SK-N-SH treated with all-trans-retinoic acid at 6 μM for 48 hours (cell line): ENCODE data around the gene AHCYL2.

ENCODE experiments used
- ATAC-seq: fragments of 200-7000 bp; cut with Tn5 transposase; 3 replicates; pipeline ENCODE4 v1.9.1; 2020; ENCODE audit warnings: mild to moderate bottlenecking, moderate library complexity
- ARNTL ChIP-seq: fragments of 450-650 bp; formaldehyde crosslinking; IDR thresholded peaks from 2 replicates; pipeline ENCODE4 v1.5.0; 2020; ENCODE audit warnings: low read depth, mild to moderate bottlenecking, moderate library complexity, borderline replicate concordance
- BACH2 ChIP-seq: fragments of 250-450 bp; sonication (Bioruptor Pico); IDR thresholded peaks from 2 replicates; pipeline ENCODE4 v1.9.0; 2021; ENCODE audit warnings: mild to moderate bottlenecking, borderline replicate concordance
- ISL1 ChIP-seq: fragments of 250-450 bp; sonication (Bioruptor Pico); IDR thresholded peaks from 2 replicates; pipeline ENCODE4 v2.1.2; 2022; ENCODE audit warnings: mild to moderate bottlenecking, moderate library complexity
- PPARA ChIP-seq: fragments of 250-450 bp; sonication (Bioruptor Pico); IDR thresholded peaks from 2 replicates; pipeline ENCODE4 v1.5.0; 2020; ENCODE audit warnings: mild to moderate bottlenecking, borderline replicate concordance
- RARB ChIP-seq: fragments of 250-450 bp; sonication (Bioruptor Pico); IDR thresholded peaks from 2 replicates; pipeline ENCODE4 v1.8.0; 2021; ENCODE audit warnings: mild to moderate bottlenecking, moderate library complexity
- SNAI2 ChIP-seq: fragments of 250-450 bp; sonication (Bioruptor Pico); IDR thresholded peaks from 2 replicates; pipeline ENCODE4 v1.5.0; 2020; ENCODE audit warnings: mild to moderate bottlenecking, moderate library complexity
- TCF4 ChIP-seq: fragments of 250-450 bp; sonication (Bioruptor Pico); IDR thresholded peaks from 2 replicates; pipeline ENCODE4 v1.8.0; 2021; ENCODE audit warnings: mild to moderate bottlenecking, moderate library complexity, borderline replicate concordance
- TOX ChIP-seq: fragments of 250-450 bp; sonication (Bioruptor Pico); IDR thresholded peaks from 2 replicates; pipeline ENCODE4 v1.8.0; 2021; ENCODE audit warnings: mild to moderate bottlenecking, moderate library complexity, borderline replicate concordance
- ZFP3 ChIP-seq: fragments of 250-450 bp; sonication (Bioruptor Pico); IDR thresholded peaks from 2 replicates; pipeline ENCODE4 v1.5.0; 2020; ENCODE audit warnings: mild to moderate bottlenecking, moderate library complexity
- ZFP30 ChIP-seq: fragments of 450-650 bp; formaldehyde crosslinking; IDR thresholded peaks from 2 replicates; pipeline ENCODE4 v1.5.0; 2022; ENCODE audit warnings: mild to moderate bottlenecking, moderate library complexity
- ZNF565 ChIP-seq: fragments of 450-650 bp; formaldehyde crosslinking; conservative IDR thresholded peaks from 2 replicates; pipeline ENCODE4 v1.5.0; 2020; ENCODE audit warnings: low read depth, mild to moderate bottlenecking, moderate library complexity
- ZNF70 ChIP-seq: fragments of 450-650 bp; formaldehyde crosslinking; IDR thresholded peaks from 2 replicates; pipeline ENCODE4 v1.5.0; 2020; ENCODE audit warnings: mild to moderate bottlenecking, moderate library complexity
- ZNF8 ChIP-seq: fragments of 450-650 bp; formaldehyde crosslinking; IDR thresholded peaks from 2 replicates; pipeline ENCODE4 v1.5.0; 2020; ENCODE audit warnings: mild to moderate bottlenecking, moderate library complexity
- TF ChIP-seq, protein P1 (sequence below): fragments of 250-450 bp; sonication (Bioruptor Pico); IDR thresholded peaks from 2 replicates; pipeline ENCODE4 v1.5.0; 2020; ENCODE audit warnings: mild to moderate bottlenecking, moderate library complexity
- TF ChIP-seq, protein P2 (sequence below): fragments of 250-450 bp; sonication (Bioruptor Pico); IDR thresholded peaks from 2 replicates; pipeline ENCODE4 v1.5.1; 2020; ENCODE audit warnings: low read depth, mild to moderate bottlenecking, moderate library complexity
- TF ChIP-seq, protein P3 (sequence below): fragments of 250-450 bp; sonication (Bioruptor Pico); IDR thresholded peaks from 2 replicates; pipeline ENCODE4 v1.8.0; 2020; ENCODE audit warnings: mild to moderate bottlenecking, moderate library complexity, borderline replicate concordance
- TF ChIP-seq, protein P4 (sequence below): fragments of 250-450 bp; sonication (Bioruptor Pico); IDR thresholded peaks from 2 replicates; pipeline ENCODE4 v1.8.0; 2021; ENCODE audit warnings: low read depth, mild to moderate bottlenecking, moderate library complexity, borderline replicate concordance
- TF ChIP-seq, protein P5 (sequence below): fragments of 250-450 bp; sonication (Bioruptor Pico); IDR thresholded peaks from 2 replicates; pipeline ENCODE4 v1.5.1; 2021; ENCODE audit warnings: mild to moderate bottlenecking, moderate library complexity

Gene AHCYL2

DNA sequence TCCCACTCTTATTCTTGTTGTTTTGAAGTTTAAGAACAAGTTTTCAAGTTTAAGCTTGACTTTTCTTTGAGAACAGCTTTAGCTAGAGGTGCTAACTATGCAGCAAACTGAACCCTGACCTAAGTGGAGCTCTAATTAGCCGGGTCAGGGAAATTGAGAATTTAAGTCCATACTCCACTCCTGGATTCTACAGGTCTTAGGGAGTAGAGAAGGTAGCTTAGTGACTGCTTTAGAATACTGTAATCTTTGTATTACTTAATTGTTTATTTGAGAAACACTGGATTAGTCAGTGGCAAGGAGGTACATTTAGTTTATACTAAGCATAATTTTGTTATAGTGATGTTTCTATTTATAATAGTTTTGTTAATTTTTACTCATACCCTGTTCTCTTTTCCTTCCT lies 134.8 kb downstream of the AHCYL2 start (continued):
- TF ChIP-seq, protein P1, sequence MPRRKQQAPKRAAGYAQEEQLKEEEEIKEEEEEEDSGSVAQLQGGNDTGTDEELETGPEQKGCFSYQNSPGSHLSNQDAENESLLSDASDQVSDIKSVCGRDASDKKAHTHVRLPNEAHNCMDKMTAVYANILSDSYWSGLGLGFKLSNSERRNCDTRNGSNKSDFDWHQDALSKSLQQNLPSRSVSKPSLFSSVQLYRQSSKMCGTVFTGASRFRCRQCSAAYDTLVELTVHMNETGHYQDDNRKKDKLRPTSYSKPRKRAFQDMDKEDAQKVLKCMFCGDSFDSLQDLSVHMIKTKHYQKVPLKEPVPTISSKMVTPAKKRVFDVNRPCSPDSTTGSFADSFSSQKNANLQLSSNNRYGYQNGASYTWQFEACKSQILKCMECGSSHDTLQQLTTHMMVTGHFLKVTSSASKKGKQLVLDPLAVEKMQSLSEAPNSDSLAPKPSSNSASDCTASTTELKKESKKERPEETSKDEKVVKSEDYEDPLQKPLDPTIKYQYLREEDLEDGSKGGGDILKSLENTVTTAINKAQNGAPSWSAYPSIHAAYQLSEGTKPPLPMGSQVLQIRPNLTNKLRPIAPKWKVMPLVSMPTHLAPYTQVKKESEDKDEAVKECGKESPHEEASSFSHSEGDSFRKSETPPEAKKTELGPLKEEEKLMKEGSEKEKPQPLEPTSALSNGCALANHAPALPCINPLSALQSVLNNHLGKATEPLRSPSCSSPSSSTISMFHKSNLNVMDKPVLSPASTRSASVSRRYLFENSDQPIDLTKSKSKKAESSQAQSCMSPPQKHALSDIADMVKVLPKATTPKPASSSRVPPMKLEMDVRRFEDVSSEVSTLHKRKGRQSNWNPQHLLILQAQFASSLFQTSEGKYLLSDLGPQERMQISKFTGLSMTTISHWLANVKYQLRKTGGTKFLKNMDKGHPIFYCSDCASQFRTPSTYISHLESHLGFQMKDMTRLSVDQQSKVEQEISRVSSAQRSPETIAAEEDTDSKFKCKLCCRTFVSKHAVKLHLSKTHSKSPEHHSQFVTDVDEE (CRISPR knock-in tag), result no peak
- no peak for TF ChIP-seq ZFP3 (CRISPR knock-in tag)
- no peak for TF ChIP-seq PPARA (CRISPR knock-in tag)
- TF ChIP-seq, protein P2, sequence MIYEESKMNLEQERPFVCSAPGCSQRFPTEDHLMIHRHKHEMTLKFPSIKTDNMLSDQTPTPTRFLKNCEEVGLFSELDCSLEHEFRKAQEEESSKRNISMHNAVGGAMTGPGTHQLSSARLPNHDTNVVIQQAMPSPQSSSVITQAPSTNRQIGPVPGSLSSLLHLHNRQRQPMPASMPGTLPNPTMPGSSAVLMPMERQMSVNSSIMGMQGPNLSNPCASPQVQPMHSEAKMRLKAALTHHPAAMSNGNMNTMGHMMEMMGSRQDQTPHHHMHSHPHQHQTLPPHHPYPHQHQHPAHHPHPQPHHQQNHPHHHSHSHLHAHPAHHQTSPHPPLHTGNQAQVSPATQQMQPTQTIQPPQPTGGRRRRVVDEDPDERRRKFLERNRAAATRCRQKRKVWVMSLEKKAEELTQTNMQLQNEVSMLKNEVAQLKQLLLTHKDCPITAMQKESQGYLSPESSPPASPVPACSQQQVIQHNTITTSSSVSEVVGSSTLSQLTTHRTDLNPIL (CRISPR knock-in tag), result no peak
- TF ChIP-seq, all 23 proteins: peak for 0

DNA sequence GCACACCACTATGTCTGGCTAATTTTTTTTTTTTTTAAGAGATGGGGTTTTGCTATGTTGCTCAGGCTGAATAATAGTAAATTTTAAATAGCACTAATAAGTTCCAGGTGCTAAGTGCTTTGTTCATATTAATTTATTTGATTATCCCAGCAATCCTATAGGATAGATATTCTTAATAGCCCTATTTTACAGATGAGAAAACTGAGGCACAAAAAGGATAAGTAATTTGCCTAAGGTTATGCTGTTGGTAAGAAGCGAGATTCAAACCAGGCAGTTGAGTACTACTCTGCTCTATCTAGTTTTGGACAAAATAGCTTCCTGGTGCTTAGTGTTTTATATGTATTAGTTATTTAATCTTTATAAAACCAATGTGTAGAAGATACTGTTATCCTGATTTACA lies 136.9 kb downstream of the AHCYL2 start:
- ATAC-seq, result no peak
- TF ChIP-seq TCF4 (CRISPR knock-in tag) (no peak), ZNF565 (CRISPR knock-in tag) (no peak), ISL1 (no peak), ZFP30 (no peak), ARNTL (no peak), ZNF8 (CRISPR knock-in tag) (no peak), RARB (CRISPR knock-in tag) (no peak), PPARA (CRISPR knock-in tag) (no peak), SNAI2 (CRISPR knock-in tag) (no peak)
- TF ChIP-seq, protein P1 (CRISPR knock-in tag), result no peak
- TF ChIP-seq, protein P3, sequence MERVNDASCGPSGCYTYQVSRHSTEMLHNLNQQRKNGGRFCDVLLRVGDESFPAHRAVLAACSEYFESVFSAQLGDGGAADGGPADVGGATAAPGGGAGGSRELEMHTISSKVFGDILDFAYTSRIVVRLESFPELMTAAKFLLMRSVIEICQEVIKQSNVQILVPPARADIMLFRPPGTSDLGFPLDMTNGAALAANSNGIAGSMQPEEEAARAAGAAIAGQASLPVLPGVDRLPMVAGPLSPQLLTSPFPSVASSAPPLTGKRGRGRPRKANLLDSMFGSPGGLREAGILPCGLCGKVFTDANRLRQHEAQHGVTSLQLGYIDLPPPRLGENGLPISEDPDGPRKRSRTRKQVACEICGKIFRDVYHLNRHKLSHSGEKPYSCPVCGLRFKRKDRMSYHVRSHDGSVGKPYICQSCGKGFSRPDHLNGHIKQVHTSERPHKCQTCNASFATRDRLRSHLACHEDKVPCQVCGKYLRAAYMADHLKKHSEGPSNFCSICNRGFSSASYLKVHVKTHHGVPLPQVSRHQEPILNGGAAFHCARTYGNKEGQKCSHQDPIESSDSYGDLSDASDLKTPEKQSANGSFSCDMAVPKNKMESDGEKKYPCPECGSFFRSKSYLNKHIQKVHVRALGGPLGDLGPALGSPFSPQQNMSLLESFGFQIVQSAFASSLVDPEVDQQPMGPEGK (CRISPR knock-in tag), result no peak
- TF ChIP-seq, protein P4, sequence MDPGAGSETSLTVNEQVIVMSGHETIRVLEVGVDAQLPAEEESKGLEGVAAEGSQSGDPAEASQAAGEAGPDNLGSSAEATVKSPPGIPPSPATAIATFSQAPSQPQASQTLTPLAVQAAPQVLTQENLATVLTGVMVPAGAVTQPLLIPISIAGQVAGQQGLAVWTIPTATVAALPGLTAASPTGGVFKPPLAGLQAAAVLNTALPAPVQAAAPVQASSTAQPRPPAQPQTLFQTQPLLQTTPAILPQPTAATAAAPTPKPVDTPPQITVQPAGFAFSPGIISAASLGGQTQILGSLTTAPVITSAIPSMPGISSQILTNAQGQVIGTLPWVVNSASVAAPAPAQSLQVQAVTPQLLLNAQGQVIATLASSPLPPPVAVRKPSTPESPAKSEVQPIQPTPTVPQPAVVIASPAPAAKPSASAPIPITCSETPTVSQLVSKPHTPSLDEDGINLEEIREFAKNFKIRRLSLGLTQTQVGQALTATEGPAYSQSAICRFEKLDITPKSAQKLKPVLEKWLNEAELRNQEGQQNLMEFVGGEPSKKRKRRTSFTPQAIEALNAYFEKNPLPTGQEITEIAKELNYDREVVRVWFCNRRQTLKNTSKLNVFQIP (CRISPR knock-in tag), result no peak

DNA sequence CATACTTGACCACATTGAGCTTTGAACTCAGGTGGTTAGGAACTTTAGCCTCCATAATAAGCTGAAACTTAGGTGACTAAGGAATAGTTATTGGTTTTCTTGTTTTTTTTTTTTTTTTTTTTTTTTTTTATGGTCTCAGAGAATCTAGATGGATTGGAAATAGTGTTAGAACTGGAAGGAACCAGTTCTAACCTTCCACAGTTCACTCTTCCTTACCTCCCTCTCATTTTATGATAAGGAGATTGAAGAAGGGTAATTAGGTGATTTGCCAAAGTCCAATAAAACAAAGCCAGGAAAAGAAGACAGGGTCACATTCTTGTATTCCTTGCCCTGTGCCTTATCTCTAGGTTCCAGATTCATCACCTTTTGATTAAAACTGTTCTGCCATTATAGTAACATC lies 137.7 kb downstream of the AHCYL2 start:
- no peak for ATAC-seq
- TF ChIP-seq ZNF70 (CRISPR knock-in tag) (no peak), ZFP30 (no peak), RARB (CRISPR knock-in tag) (no peak), ZNF565 (CRISPR knock-in tag) (no peak), BACH2 (CRISPR knock-in tag) (no peak), SNAI2 (CRISPR knock-in tag) (no peak), TOX (CRISPR knock-in tag) (no peak)
- TF ChIP-seq, protein P2 (CRISPR knock-in tag), result no peak
- TF ChIP-seq, protein P1 (CRISPR knock-in tag), result no peak
- TF ChIP-seq, protein P5, sequence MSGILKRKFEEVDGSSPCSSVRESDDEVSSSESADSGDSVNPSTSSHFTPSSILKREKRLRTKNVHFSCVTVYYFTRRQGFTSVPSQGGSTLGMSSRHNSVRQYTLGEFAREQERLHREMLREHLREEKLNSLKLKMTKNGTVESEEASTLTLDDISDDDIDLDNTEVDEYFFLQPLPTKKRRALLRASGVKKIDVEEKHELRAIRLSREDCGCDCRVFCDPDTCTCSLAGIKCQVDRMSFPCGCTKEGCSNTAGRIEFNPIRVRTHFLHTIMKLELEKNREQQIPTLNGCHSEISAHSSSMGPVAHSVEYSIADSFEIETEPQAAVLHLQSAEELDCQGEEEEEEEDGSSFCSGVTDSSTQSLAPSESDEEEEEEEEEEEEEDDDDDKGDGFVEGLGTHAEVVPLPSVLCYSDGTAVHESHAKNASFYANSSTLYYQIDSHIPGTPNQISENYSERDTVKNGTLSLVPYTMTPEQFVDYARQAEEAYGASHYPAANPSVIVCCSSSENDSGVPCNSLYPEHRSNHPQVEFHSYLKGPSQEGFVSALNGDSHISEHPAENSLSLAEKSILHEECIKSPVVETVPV, result no peak
- TF ChIP-seq, protein P3 (CRISPR knock-in tag), result no peak
